Trophoblast cell (in vitro differentiated cells and primary cell): ENCODE results near the gene BRSK1.

ENCODE experiments used
- DNase-seq, 2 donors: peaks; one replicate each; pipeline ENCODE4 v3.0.0-alpha.2; 2016
- H2AFZ ChIP-seq: 2 replicates; pipeline ENCODE4 v1.6.1; 2013; ENCODE audit warnings: low read length, moderate library complexity, mild to moderate bottlenecking; ENCODE audit not compliant: insufficient read depth, poor library complexity
- H2AK5ac ChIP-seq: 2 replicates; pipeline ENCODE4 v1.6.1; 2013; ENCODE audit warnings: mild to moderate bottlenecking, low read length
- H2BK120ac ChIP-seq: 2 replicates; pipeline ENCODE4 v1.6.1; 2013; ENCODE audit warnings: low read length, mild to moderate bottlenecking, moderate library complexity; ENCODE audit not compliant: insufficient read depth, poor library complexity
- H2BK12ac ChIP-seq: 2 replicates; pipeline ENCODE4 v1.6.1; 2013; ENCODE audit warnings: mild to moderate bottlenecking, low read length, moderate library complexity
- H2BK5ac ChIP-seq: 2 replicates; pipeline ENCODE4 v1.6.1; 2013; ENCODE audit warnings: low read length, low read depth, moderate library complexity, mild to moderate bottlenecking; ENCODE audit not compliant: poor library complexity
- H3K14ac ChIP-seq: 2 replicates; pipeline ENCODE4 v1.6.1; 2013; ENCODE audit warnings: mild to moderate bottlenecking, low read length
- H3K18ac ChIP-seq: 2 replicates; pipeline ENCODE4 v1.6.1; 2013; ENCODE audit warnings: mild to moderate bottlenecking, low read length
- H3K23ac ChIP-seq: 2 replicates; pipeline ENCODE4 v1.6.1; 2013; ENCODE audit warnings: low read length
- H3K27ac ChIP-seq: 2 replicates; pipeline ENCODE4 v1.5.1; 2013; ENCODE audit warnings: low read depth, mild to moderate bottlenecking, inconsistent platforms, low read length, moderate library complexity
- H3K27me3 ChIP-seq: 2 replicates; pipeline ENCODE4 v1.6.1; 2013; ENCODE audit warnings: inconsistent platforms, mild to moderate bottlenecking, low read length, moderate library complexity; ENCODE audit not compliant: insufficient read depth
- H3K36me3 ChIP-seq, 2 experiments: 1 replicate in 1 of 2; 2 replicates in 1 of 2; pipeline ENCODE4 v1.6.1; 2013; ENCODE audit warnings: low read length in 2 of 2, mild to moderate bottlenecking in 2 of 2, moderate library complexity in 1 of 2; ENCODE audit not compliant: insufficient read depth in 2 of 2, control insufficient read depth in 1 of 2
- H3K4ac ChIP-seq: 2 replicates; pipeline ENCODE4 v1.6.1; 2013; ENCODE audit warnings: low read depth, mild to moderate bottlenecking, low read length, moderate library complexity
- H3K4me1 ChIP-seq, 2 experiments: 1 replicate in 1 of 2; 2 replicates in 1 of 2; pipeline ENCODE4 v1.6.1; 2013; ENCODE audit warnings: low read length in 2 of 2, mild to moderate bottlenecking in 2 of 2, moderate library complexity in 1 of 2; ENCODE audit not compliant: insufficient read depth in 2 of 2, control insufficient read depth in 1 of 2
- H3K4me2 ChIP-seq: 2 replicates; pipeline ENCODE4 v1.6.1; 2013; ENCODE audit warnings: inconsistent platforms, mild to moderate bottlenecking, low read length, moderate library complexity
- H3K4me3 ChIP-seq: 2 replicates; pipeline ENCODE4 v1.5.1; 2013; ENCODE audit warnings: mild to moderate bottlenecking, low read depth, low read length, inconsistent platforms
- H3K79me1 ChIP-seq: one replicate; pipeline ENCODE4 v1.6.1; 2013; ENCODE audit warnings: low read length
- H3K79me2 ChIP-seq: 2 replicates; pipeline ENCODE4 v1.6.1; 2013; ENCODE audit warnings: low read length, mild to moderate bottlenecking; ENCODE audit not compliant: control insufficient read depth, insufficient read depth, poor library complexity
- H3K9ac ChIP-seq: 2 replicates; pipeline ENCODE4 v1.6.1; 2013; ENCODE audit warnings: mild to moderate bottlenecking, low read length
- H3K9me3 ChIP-seq: 2 replicates; pipeline ENCODE4 v1.6.1; 2013; ENCODE audit warnings: low read depth, mild to moderate bottlenecking, control low read depth, inconsistent platforms, low read length; ENCODE audit not compliant: insufficient read depth
- H4K12ac ChIP-seq: 2 replicates; pipeline ENCODE4 v1.6.1; 2013; ENCODE audit warnings: low read depth, mild to moderate bottlenecking, low read length, moderate library complexity
- H4K8ac ChIP-seq: 2 replicates; pipeline ENCODE4 v1.6.1; 2013; ENCODE audit warnings: low read depth, mild to moderate bottlenecking, low read length, moderate library complexity
- H4K91ac ChIP-seq: one replicate; pipeline ENCODE4 v1.6.1; 2013; ENCODE audit warnings: low read depth, mild to moderate bottlenecking, low read length, moderate library complexity
- WGBS: extraction: QIAGEN DNeasy Blood & Tissue Kit; methylation state at CpG from one replicate; pipeline ENCODE4 v1.1.7; 2013; ENCODE audit warnings: missing lambda C conversion rate; ENCODE audit not compliant: insufficient read length, insufficient coverage; ENCODE audit errors: extremely low coverage; 5-methylcytosine and 5-hydroxymethylcytosine counted together

The BRSK1 gene

DNA sequence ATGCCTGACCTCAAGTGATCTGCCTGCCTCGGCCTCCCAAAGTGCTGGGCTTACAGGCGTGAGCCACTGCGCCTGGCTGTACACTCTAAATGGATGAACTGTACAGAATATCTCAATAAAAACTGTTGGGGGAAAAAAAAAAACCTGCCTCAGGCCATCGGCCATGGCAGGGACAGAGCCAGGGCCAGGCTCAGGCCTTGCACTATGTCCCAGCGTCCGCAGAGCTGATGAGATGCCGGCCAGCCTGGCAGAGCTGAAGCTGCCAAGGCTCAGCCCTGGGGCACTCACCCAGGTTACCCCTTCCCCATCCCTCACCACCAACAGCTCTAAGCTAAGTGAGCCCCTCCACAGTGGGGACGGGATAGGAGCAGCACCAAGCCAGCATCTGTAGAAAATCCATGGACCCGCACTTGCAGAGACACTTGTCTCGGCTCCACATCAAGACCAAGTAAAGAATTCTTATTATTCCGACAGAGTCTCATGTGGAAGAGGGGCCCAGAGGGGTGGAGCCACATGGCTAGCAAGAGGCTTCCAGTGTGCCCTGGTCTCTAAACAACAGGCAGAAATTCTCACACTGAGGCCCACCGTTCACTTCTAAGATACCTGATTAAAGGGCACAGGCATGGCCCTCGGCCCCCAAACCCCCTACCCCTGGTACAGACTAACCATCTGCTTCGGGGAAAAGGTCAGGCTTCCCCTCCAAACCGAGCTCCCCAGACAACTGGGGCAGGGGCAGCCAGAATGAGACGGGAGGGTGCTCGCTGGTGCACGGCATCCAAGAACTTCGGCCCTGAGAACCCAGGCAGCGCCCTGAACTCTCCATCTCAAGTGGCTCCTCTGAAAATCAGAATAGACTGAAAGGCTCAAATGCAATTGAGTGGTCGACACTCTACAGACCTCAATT lies 30.8 kb upstream of the BRSK1 start:
- no peak overlapping the region for H4K12ac ChIP-seq
- no peak overlapping the region for H3K4me3 ChIP-seq
- H2AK5ac ChIP-seq = no peak overlapping the region
- H3K27me3 ChIP-seq = no peaks in the 10 kb centered on the region
- H3K4me1 ChIP-seq = peaks cover 48 to 56% of the 10 kb centered on the region in 2 experiments
- H3K4me2 ChIP-seq = no peak overlapping the region
- H3K14ac ChIP-seq = no peak overlapping the region
- H3K9ac ChIP-seq = no peak overlapping the region
- peaks cover 2% of the 10 kb centered on the region for H3K79me1 ChIP-seq
- no CpG with 5 or more reads among the region's 21 CpGs for WGBS
- H3K9me3 ChIP-seq = no peaks in the 10 kb centered on the region
- no peak overlapping the region for H4K91ac ChIP-seq
- no peak overlapping the region for H4K8ac ChIP-seq
- peak overlapping the region; percentile 42 for H3K4ac ChIP-seq
- H2AFZ ChIP-seq = no peak overlapping the region
- H3K27ac ChIP-seq = no peak overlapping the region
- H3K18ac ChIP-seq = no peak overlapping the region
- H3K23ac ChIP-seq = no peak overlapping the region
- H2BK12ac ChIP-seq = no peak overlapping the region
- H2BK5ac ChIP-seq = no peak overlapping the region
- peaks cover 0 to 7% of the 10 kb centered on the region in 2 experiments for H3K36me3 ChIP-seq
- no peak overlapping the region for H2BK120ac ChIP-seq
- peaks cover 34% of the 10 kb centered on the region for H3K79me2 ChIP-seq
- DNase-seq = no peak

DNA sequence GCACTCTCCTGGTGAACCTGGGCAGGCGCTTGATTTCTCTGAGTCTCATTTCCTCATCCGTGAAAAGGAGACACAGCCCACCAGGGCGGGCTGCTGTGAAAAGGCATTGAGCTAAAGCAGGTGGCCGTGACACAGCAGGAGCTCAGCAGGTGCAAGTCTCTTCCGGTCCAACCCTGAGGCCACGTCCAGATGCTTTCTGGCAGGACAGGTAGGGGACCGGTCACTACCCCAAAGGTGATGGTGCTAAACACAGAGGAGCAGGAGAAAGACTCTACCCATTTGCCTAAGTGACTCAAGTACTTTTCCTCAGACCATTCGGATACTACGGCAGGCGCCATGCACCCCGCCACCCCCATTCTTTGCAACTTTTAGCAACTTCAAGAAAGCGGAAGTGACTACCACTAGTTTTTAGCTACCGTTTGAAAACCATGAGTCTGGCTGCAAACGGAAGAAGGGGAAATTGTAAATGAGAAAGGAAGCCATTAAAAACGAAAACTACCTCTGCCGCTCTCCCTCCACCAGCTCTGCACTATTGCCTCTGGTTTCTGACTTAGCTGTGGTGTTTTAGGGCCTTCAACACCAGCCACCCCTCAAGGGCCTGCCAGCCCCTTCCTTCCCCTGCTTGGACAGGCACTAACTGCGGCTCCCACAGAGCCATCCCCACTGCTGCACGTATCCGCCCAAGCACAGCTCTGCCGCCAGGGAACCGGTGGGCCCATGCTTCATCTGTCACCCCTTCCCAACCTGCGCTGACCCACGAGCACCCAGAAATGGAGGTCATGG lies 29.8 kb upstream of the BRSK1 start:
- Histone ChIP-seq H3K9me3 (no peaks in the 10 kb centered on the region), H4K12ac (no peak overlapping the region), H3K4me3 (no peak overlapping the region)

DNA sequence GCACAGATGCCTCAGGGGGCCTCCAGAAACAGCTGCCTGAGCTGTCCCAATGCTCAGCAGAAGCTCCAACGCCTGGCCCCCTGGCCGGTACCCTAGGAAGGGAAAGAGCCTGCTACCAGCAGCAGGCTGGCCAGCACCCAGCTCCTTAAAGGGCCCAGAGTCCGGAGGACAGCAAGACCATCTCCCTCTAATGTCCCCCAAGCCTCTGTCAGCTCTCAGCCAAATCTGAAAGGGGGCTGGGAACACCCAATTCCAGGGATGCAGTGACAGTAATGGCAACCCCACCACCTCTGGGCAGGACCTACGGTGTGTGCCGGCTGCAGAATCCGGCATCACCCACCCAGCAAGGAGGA lies 29.2 kb upstream of the BRSK1 start:
- Histone ChIP-seq H2AK5ac (no peak overlapping the region), H2BK12ac (no peak overlapping the region), H3K27ac (no peak overlapping the region), H3K23ac (no peak overlapping the region), H3K79me2 (peaks cover 41% of the 10 kb centered on the region), H2AFZ (no peak overlapping the region), H4K12ac (no peak overlapping the region), H3K4me3 (no peak overlapping the region), H3K9ac (no peak overlapping the region), H3K4me1 (peaks cover 37 to 43% of the 10 kb centered on the region in 2 experiments), H3K14ac (no peak overlapping the region), H4K8ac (no peak overlapping the region), H2BK120ac (no peak overlapping the region), H3K9me3 (no peaks in the 10 kb centered on the region), H4K91ac (no peak overlapping the region), H3K18ac (no peak overlapping the region), H3K4ac (peak overlapping the region; percentile 3), H3K79me1 (peaks cover 10% of the 10 kb centered on the region), H3K27me3 (no peaks in the 10 kb centered on the region), H2BK5ac (no peak overlapping the region), H3K36me3 (peaks cover 0 to 7% of the 10 kb centered on the region in 2 experiments), H3K4me2 (no peak overlapping the region)
- WGBS = no CpG with 5 or more reads among the region's 6 CpGs
- DNase-seq = no peak

More for the DNA sequence above, 29.8 kb upstream of the BRSK1 start:
- H2BK12ac ChIP-seq = no peak overlapping the region
- H3K14ac ChIP-seq = no peak overlapping the region
- H4K91ac ChIP-seq = no peak overlapping the region
- H2AK5ac ChIP-seq = no peak overlapping the region
- H4K8ac ChIP-seq = no peak overlapping the region
- no CpG with 5 or more reads among the region's 23 CpGs for WGBS
- peak in 1 of 2 donors; percentile 11 for DNase-seq
- no peak overlapping the region for H3K18ac ChIP-seq
- H2BK5ac ChIP-seq = no peak overlapping the region
- no peak overlapping the region for H2BK120ac ChIP-seq
- H3K4me2 ChIP-seq = no peak overlapping the region
- H3K27me3 ChIP-seq = no peaks in the 10 kb centered on the region
- H3K79me1 ChIP-seq = peaks cover 7% of the 10 kb centered on the region
- peaks cover 0 to 7% of the 10 kb centered on the region in 2 experiments for H3K36me3 ChIP-seq
- H3K23ac ChIP-seq = no peak overlapping the region
- H3K27ac ChIP-seq = no peak overlapping the region
- H3K4ac ChIP-seq = peak overlapping the region; percentile 3
- peaks cover 41% of the 10 kb centered on the region for H3K79me2 ChIP-seq
- peaks cover 37 to 46% of the 10 kb centered on the region in 2 experiments for H3K4me1 ChIP-seq
- no peak overlapping the region for H3K9ac ChIP-seq
- no peak overlapping the region for H2AFZ ChIP-seq

DNA sequence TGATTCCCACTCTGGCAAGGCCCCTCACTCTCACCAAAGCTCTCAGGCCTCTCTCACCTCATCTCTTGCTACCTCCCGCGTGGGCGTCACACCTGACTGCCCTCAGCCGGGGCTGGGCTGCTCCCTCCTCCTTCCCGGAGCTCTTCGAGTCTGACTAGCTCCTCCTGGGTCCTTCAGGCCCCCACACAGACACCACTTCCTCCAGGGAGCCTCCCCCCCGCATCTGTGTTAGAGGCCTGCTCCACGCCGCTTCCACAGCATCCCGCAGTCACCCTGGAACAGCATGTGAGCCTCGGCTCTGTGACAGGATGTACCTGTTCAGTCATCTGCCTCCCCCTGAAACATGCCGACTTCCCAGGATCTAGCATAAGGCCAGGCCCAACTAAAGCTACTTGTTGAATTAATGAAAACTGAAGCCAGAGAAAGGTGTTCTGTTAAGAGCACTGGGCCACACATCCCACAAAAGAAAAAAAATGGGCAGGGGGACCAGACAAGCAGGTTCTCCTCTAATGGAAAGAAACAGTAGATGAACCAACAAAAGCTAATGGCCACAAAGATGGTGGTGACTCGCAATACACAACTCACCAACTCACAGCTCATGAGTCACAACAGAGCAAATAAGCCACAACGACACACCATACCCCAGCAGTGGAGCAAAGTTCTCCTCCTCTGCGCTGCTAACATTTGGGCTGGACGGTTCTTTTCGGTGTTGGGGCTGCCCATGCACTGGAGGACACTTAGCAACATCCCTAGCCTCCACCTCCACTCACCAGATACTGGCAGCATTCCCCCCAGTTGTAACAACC lies 28.0 kb upstream of the BRSK1 start:
- Histone ChIP-seq H3K4ac (peak overlapping the region; percentile 97), H3K18ac (no peak overlapping the region), H3K27me3 (no peaks in the 10 kb centered on the region), H3K4me3 (no peak overlapping the region), H2BK5ac (no peak overlapping the region), H3K4me2 (peak overlapping the region; percentile 4), H2BK12ac (no peak overlapping the region), H4K91ac (no peak overlapping the region), H3K14ac (no peak overlapping the region), H4K8ac (no peak overlapping the region), H2AFZ (no peak overlapping the region), H3K79me1 (peaks cover 13% of the 10 kb centered on the region), H4K12ac (no peak overlapping the region), H3K36me3 (peaks cover 0 to 7% of the 10 kb centered on the region in 2 experiments), H3K27ac (no peak overlapping the region), H3K23ac (no peak overlapping the region), H2BK120ac (no peak overlapping the region), H2AK5ac (no peak overlapping the region), H3K9ac (no peak overlapping the region), H3K79me2 (peaks cover 36% of the 10 kb centered on the region), H3K9me3 (no peaks in the 10 kb centered on the region), H3K4me1 (peaks cover 26 to 36% of the 10 kb centered on the region in 2 experiments)
- DNase-seq = peak in 1 of 2 donors; percentile 18
- no CpG with 5 or more reads among the region's 17 CpGs for WGBS
